Caco-2 (cell line): Measurements from ENCODE around the gene ATXN1. TPM values are rescaled to one million over a fixed set of nuclear protein-coding genes. Genes with fewer than 3 reads are reported as not detected.
"Not testable (repeated sequence)": the region's sequence is repeated elsewhere in the genome, so short reads cannot be mapped to it uniquely, and the experiment has no call there.

Source experiments
- BruUV-seq: library from RNA; stranded (reverse); fragments of 400-500 nt; replicated peaks from 2 replicates; lab custom pipeline; 2021; lab: Mats Ljungman, UMichigan
- CTCF ChIA-PET: fragments of 300-600 bp; sonication (Branson Sonifier 250); formaldehyde crosslinking; loops from one replicate; lab custom pipeline; 2022; ENCODE audit warnings: antibody characterized with exemption; lab: Charles Lee
- POLR2A ChIA-PET: fragments of 300-600 bp; sonication (Branson Sonifier 250); formaldehyde crosslinking; loops from one replicate; lab custom pipeline; 2022; ENCODE audit warnings: antibody characterized with exemption; lab: Charles Lee
- DNase-seq, 2 experiments: peaks; one replicate each; pipeline versions ENCODE4 v3.0.0 to v3.0.0-alpha.2; 2020 to 2022
- H3K27me3 ChIP-seq: replicated peaks from 2 replicates; pipeline ENCODE4 v1.6.0; 2011; ENCODE audit warnings: low read length; ENCODE audit not compliant: control insufficient read depth, insufficient read depth
- H3K36me3 ChIP-seq: 2 replicates; pipeline ENCODE4 v1.5.1; 2011; ENCODE audit warnings: low read length; ENCODE audit not compliant: control insufficient read depth, insufficient read depth
- H3K4me1 ChIP-seq: fragments of 250-450 bp; sonication (Bioruptor Pico); 2 replicates; pipeline ENCODE4 v1.5.1; 2020; ENCODE audit warnings: mild to moderate bottlenecking
- H3K4me3 ChIP-seq: 2 replicates; pipeline ENCODE4 v1.5.1; 2011; ENCODE audit warnings: low read depth, mild to moderate bottlenecking, control low read depth, low read length
- H3K9me3 ChIP-seq: fragments of 250-450 bp; sonication (Bioruptor Pico); 2 replicates; pipeline ENCODE4 v1.5.1; 2020; ENCODE audit warnings: mild to moderate bottlenecking, moderate library complexity
- H3K27ac Mint-ChIP-seq: one replicate; pipeline ENCODE4 v1.8.0; 2022; ENCODE audit warnings: mixed read lengths; ENCODE audit not compliant: unreplicated experiment
- H3K27me3 Mint-ChIP-seq: one replicate; pipeline ENCODE4 v1.8.0; 2022; ENCODE audit warnings: mixed read lengths; ENCODE audit not compliant: insufficient read depth, unreplicated experiment
- H3K36me3 Mint-ChIP-seq: one replicate; pipeline ENCODE4 v1.8.0; 2022; ENCODE audit warnings: mild to moderate bottlenecking, mixed read lengths; ENCODE audit not compliant: insufficient read depth, unreplicated experiment
- H3K4me1 Mint-ChIP-seq: one replicate; pipeline ENCODE4 v1.8.0; 2022; ENCODE audit warnings: low read depth, mixed read lengths; ENCODE audit not compliant: unreplicated experiment
- H3K4me3 Mint-ChIP-seq: one replicate; pipeline ENCODE4 v1.8.0; 2022; ENCODE audit warnings: mild to moderate bottlenecking, moderate library complexity, mixed read lengths; ENCODE audit not compliant: unreplicated experiment
- H3K9me3 Mint-ChIP-seq: one replicate; pipeline ENCODE4 v1.8.0; 2022; ENCODE audit warnings: mixed read lengths; ENCODE audit not compliant: unreplicated experiment
- CTCF ChIP-seq, 2 experiments: fragments of 200-600 bp in 1 of 2; IDR thresholded peaks; 1 replicate in 1 of 2; 2 replicates in 1 of 2; pipeline versions ENCODE4 v1.5.1 to v1.8.0; 2011 to 2022; ENCODE audit warnings: antibody characterized with exemption in 1 of 2, control low read depth in 1 of 2, inconsistent platforms in 1 of 2, low read depth in 1 of 2, low read length in 1 of 2, mild to moderate bottlenecking in 1 of 2, moderate library complexity in 1 of 2; ENCODE audit not compliant: insufficient read depth in 1 of 2, severe bottlenecking in 1 of 2, unreplicated experiment in 1 of 2
- intact Hi-C: fragments of 100-400 bp; cut with micrococcal nuclease; formaldehyde crosslinking; loops from one replicate; pipeline ENCODE4 v1.10.0; 2022; ENCODE audit not compliant: unreplicated experiment
- total RNA-seq: library from RNA; stranded (reverse); gene quantifications from 2 replicates; pipeline ENCODE4 v1.2.3, GENCODE V29; 2022

ATXN1 gene
- total RNA-seq, 1 experiment from 2014 or later, result 14.2 TPM

GRCh38 chr6:16408766-16409165 is 352.5 kb downstream of the ATXN1 start:
- H3K9me3 ChIP-seq, result no peaks in the 10 kb centered on the region
- no peak overlapping the region for H3K4me3 ChIP-seq
- POLR2A ChIA-PET, result no interaction called here
- Mint-ChIP-seq H3K4me1 (no peaks in the 10 kb centered on the region), H3K9me3 (no peaks in the 10 kb centered on the region), H3K27me3 (no peaks in the 10 kb centered on the region), H3K27ac (no peak overlapping the region), H3K4me3 (no peak overlapping the region), H3K36me3 (no peaks in the 10 kb centered on the region)
- DNase-seq, result no peak
- CTCF ChIA-PET, result interaction anchor here (2.3 kb wide), 1 partner anchor 77 kb away, joined by 8 read pairs; no protein-coding TSS in a partner anchor
- intact Hi-C loops, result loop anchor here (1.0 kb wide), 1 partner anchor 76 kb away; no protein-coding TSS in a partner anchor
- H3K36me3 ChIP-seq, result no peaks in the 10 kb centered on the region
- BruUV-seq, result no TSS peak
- TF ChIP-seq CTCF (IDR thresholded peaks at IDR 0.05; ENCODE audit: insufficient read depth in 1 of 2, low read depth in 1 of 2, low read length in 1 of 2, severe bottlenecking in 1 of 2, unreplicated experiment in 1 of 2), result no peak
- H3K4me1 ChIP-seq, result no peaks in the 10 kb centered on the region; the same call in 1 of the 2 replicates
- H3K27me3 ChIP-seq, result no peaks in the 10 kb centered on the region

- H3K9me3 ChIP-seq, result no peaks in the 10 kb centered on the region
- no peaks in the 10 kb centered on the region for H3K36me3 Mint-ChIP-seq
- no TSS peak for BruUV-seq
Observed at GRCh38 chr6:16406966-16407365, 354.3 kb downstream of the ATXN1 start.

DNA sequence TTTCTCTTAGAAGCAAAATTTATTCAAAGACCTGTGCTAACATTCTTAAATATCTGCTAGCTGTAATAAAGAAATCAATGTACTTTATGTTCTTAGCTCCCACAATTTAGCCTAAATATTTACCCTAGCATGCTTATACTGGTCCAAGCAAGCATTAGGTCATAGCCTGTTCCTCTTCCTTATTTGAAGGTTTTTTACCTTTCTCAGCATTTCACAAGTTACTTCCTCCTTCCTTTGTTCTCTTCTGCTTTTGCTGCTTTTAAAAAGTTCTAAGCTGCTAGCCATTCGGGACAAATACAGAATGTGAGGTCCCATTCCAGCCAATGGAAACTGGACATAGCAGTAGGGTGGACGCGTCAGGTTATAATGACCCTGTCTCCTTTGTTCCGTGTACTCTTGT is 354.7 kb downstream of the ATXN1 start:
- H3K27me3 Mint-ChIP-seq, H3K36me3 ChIP-seq, intact Hi-C loops, H3K27me3 ChIP-seq, H3K9me3 Mint-ChIP-seq, H3K9me3 ChIP-seq, H3K4me3 ChIP-seq, H3K4me3 Mint-ChIP-seq, POLR2A ChIA-PET, H3K4me1 ChIP-seq, H3K4me1 Mint-ChIP-seq, BruUV-seq, DNase-seq, H3K36me3 Mint-ChIP-seq, H3K27ac Mint-ChIP-seq: not testable (repeated sequence)
- CTCF ChIA-PET, result interaction anchor here (0.6 kb wide), 1 partner anchor 181 kb away, joined by 3 read pairs; no protein-coding TSS in a partner anchor

More at GRCh38 chr6:16406966-16407365, 354.3 kb downstream of the ATXN1 start:
- intact Hi-C loops, result no loop called here
- Histone ChIP-seq H3K27me3 (no peaks in the 10 kb centered on the region), H3K36me3 (no peaks in the 10 kb centered on the region), H3K4me3 (no peak overlapping the region), H3K4me1 (no peaks in the 10 kb centered on the region; the same call in 1 of the 2 replicates)
- H3K27me3 Mint-ChIP-seq, result no peaks in the 10 kb centered on the region
- no peak for TF ChIP-seq CTCF (IDR thresholded peaks at IDR 0.05; ENCODE audit: insufficient read depth in 1 of 2, low read depth in 1 of 2, low read length in 1 of 2, severe bottlenecking in 1 of 2, unreplicated experiment in 1 of 2)
- CTCF ChIA-PET, result no interaction called here
- no peaks in the 10 kb centered on the region for H3K4me1 Mint-ChIP-seq
- H3K9me3 Mint-ChIP-seq, result no peaks in the 10 kb centered on the region
- no peak for DNase-seq
- POLR2A ChIA-PET, result no interaction called here
- H3K4me3 Mint-ChIP-seq, result no peak overlapping the region
- H3K27ac Mint-ChIP-seq, result no peak overlapping the region
